ENCODE results near the gene SPACA6. TPM values are rescaled to one million over a fixed set of nuclear protein-coding genes. Genes with fewer than 3 reads are reported as not detected.

The SPACA6 gene
- total RNA-seq, 1 experiment from 2014 or later, result 18.9 TPM

DNA sequence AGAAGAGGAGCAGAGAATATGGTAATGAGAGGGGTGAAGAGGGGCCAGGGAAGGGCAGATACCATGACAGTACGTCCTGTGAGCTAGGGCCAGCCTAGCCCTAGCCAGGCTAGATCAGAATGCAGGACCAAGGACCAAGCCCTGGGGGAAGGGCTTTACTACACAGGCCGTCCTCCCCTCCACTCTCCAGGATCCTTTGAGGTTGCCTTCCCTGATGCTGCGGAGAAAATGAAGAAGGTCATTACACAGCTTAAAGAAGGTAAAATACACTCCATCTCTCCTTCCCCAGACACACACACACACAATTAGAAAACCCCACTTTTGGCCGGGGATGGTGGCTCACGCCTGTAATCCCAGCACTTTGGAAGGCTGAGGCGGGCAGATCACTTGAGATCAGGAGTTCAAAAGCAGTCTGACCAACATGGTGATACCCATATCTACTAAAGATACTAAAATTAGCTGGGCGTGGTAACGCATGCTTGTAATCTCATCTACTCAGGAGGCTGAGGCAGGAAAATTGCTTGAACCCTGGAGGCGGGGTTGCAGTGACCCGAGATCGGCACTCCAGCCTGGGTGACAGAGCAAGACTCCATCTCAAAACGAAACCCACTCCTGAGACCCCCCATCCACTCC, 8.5 kb downstream of the SPACA6 start:
- no peak overlapping the region for H3K18ac ChIP-seq (ENCODE audit: insufficient read length, low read depth, low read length)
- no peak overlapping the region for H3K14ac ChIP-seq (ENCODE audit: insufficient read depth, low read length)
- WGBS (ENCODE audit: extremely low coverage, insufficient read length, low lambda C conversion rate), result no CpG with 5 or more reads among the region's 12 CpGs
- H3K27me3 ChIP-seq (ENCODE audit: insufficient read depth, low read length), result no peaks in the 10 kb centered on the region
- H2BK20ac ChIP-seq (ENCODE audit: low read depth, low read length, poor library complexity, severe bottlenecking), result no peak overlapping the region
- no peak overlapping the region for H4K8ac ChIP-seq (replicated peaks; ENCODE audit: insufficient read length, low read depth, low read length)
- no peaks in the 10 kb centered on the region for H3K79me2 ChIP-seq (ENCODE audit: insufficient read depth, low read length)
- Mint-ChIP-seq H3K36me3 (ENCODE audit: insufficient read depth in 1 of 3, low read depth in 3 of 3) (peaks cover 18 to 64% (median 38%) of the 10 kb centered on the region in 3 experiments), H3K9me3 (peaks cover 0 to 6% of the 10 kb centered on the region in 2 experiments; a peak in 2 of 5 replicates), H3K27ac (peak overlapping the region; percentile 86 to 99 (median 97); a peak in 5 of 7 replicates), H3K4me3 (peak overlapping the region; percentile 70 to 96), H3K4me1 (peaks cover 27 to 33% of the 10 kb centered on the region in 2 experiments), H3K27me3 (ENCODE audit: low read depth) (no peaks in the 10 kb centered on the region)
- H2BK15ac ChIP-seq (ENCODE audit: low read depth, low read length), result no peak overlapping the region
- no peak overlapping the region for H2BK120ac ChIP-seq (ENCODE audit: low read depth, low read length, poor library complexity, severe bottlenecking)
- H3K4me1 ChIP-seq (ENCODE audit: insufficient read depth, low read length), result peaks cover 2% of the 10 kb centered on the region; the same call in 1 of the 2 replicates
- H2BK5ac ChIP-seq (ENCODE audit: insufficient read length, low read length), result no peak overlapping the region
- H3K23ac ChIP-seq (ENCODE audit: insufficient read length, low read depth, low read length), result no peak overlapping the region
- H3T11ph ChIP-seq (ENCODE audit: low read length), result no peak overlapping the region
- TF ChIP-seq, protein P1, sequence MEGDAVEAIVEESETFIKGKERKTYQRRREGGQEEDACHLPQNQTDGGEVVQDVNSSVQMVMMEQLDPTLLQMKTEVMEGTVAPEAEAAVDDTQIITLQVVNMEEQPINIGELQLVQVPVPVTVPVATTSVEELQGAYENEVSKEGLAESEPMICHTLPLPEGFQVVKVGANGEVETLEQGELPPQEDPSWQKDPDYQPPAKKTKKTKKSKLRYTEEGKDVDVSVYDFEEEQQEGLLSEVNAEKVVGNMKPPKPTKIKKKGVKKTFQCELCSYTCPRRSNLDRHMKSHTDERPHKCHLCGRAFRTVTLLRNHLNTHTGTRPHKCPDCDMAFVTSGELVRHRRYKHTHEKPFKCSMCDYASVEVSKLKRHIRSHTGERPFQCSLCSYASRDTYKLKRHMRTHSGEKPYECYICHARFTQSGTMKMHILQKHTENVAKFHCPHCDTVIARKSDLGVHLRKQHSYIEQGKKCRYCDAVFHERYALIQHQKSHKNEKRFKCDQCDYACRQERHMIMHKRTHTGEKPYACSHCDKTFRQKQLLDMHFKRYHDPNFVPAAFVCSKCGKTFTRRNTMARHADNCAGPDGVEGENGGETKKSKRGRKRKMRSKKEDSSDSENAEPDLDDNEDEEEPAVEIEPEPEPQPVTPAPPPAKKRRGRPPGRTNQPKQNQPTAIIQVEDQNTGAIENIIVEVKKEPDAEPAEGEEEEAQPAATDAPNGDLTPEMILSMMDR (conservative IDR thresholded peaks at IDR 0.05), result no peak
- no peak overlapping the region for H4K5ac ChIP-seq (ENCODE audit: insufficient read length, low read depth, low read length)
- no peak overlapping the region for H2AFZ ChIP-seq (ENCODE audit: low read length)
- no peak overlapping the region for H3K4ac ChIP-seq (ENCODE audit: low read depth, low read length)
- H2AK5ac ChIP-seq (ENCODE audit: insufficient read length, low read length), result no peak overlapping the region
- H3K9ac ChIP-seq (ENCODE audit: extremely low read depth, insufficient read length, low read length), result no peak overlapping the region
- no peak overlapping the region for H3K27ac ChIP-seq (ENCODE audit: insufficient read length, low read depth, low read length)
- no peak overlapping the region for H2BK12ac ChIP-seq (ENCODE audit: insufficient read length, low read depth, low read length)
- peak overlapping the region; percentile 88 for H3K4me2 ChIP-seq (ENCODE audit: insufficient read depth, insufficient read length, low read length)
- no peak overlapping the region for H3K56ac ChIP-seq (ENCODE audit: insufficient read length, low read depth, low read length)
- no peak overlapping the region for H4K91ac ChIP-seq (ENCODE audit: insufficient read length, low read depth, low read length)
- no peaks in the 10 kb centered on the region for H3K9me3 ChIP-seq (ENCODE audit: control insufficient read depth, low read depth, low read length)
- no peaks in the 10 kb centered on the region for H3K79me1 ChIP-seq (ENCODE audit: insufficient read depth, low read depth, low read length, poor library complexity, severe bottlenecking)
- H3K23me2 ChIP-seq (ENCODE audit: insufficient read length, low read depth, low read length, poor library complexity, severe bottlenecking), result peaks cover 19% of the 10 kb centered on the region
- H4K20me1 ChIP-seq (ENCODE audit: control insufficient read depth, insufficient read depth, insufficient read length), result no peaks in the 10 kb centered on the region
- no peak for DNase-seq
